Mucosa of stomach (tissue), 1 donor: ENCODE data around the gene KASH5.

Experiments
- H3K27me3 ChIP-seq: one replicate; pipeline ENCODE4 v1.7.0; 2013; ENCODE audit warnings: mild to moderate bottlenecking, low read length; ENCODE audit not compliant: control insufficient read depth, insufficient read depth
- H3K36me3 ChIP-seq: one replicate; pipeline ENCODE4 v1.7.0; 2013; ENCODE audit warnings: low read length; ENCODE audit not compliant: control insufficient read depth, insufficient read depth
- H3K4me1 ChIP-seq: one replicate; pipeline ENCODE4 v1.7.0; 2013; ENCODE audit warnings: mild to moderate bottlenecking, low read length; ENCODE audit not compliant: control insufficient read depth, insufficient read depth
- H3K4me3 ChIP-seq: one replicate; pipeline ENCODE4 v1.7.0; 2013; ENCODE audit warnings: low read length
- H3K9ac ChIP-seq: one replicate; pipeline ENCODE4 v1.7.0; 2013; ENCODE audit warnings: mild to moderate bottlenecking, low read length, moderate library complexity
- H3K9me3 ChIP-seq: one replicate; pipeline ENCODE4 v1.7.0; 2013; ENCODE audit warnings: mild to moderate bottlenecking, low read length, moderate library complexity; ENCODE audit not compliant: control insufficient read depth
- donor health status: Pancreatic carcinoma.

The KASH5 gene

DNA sequence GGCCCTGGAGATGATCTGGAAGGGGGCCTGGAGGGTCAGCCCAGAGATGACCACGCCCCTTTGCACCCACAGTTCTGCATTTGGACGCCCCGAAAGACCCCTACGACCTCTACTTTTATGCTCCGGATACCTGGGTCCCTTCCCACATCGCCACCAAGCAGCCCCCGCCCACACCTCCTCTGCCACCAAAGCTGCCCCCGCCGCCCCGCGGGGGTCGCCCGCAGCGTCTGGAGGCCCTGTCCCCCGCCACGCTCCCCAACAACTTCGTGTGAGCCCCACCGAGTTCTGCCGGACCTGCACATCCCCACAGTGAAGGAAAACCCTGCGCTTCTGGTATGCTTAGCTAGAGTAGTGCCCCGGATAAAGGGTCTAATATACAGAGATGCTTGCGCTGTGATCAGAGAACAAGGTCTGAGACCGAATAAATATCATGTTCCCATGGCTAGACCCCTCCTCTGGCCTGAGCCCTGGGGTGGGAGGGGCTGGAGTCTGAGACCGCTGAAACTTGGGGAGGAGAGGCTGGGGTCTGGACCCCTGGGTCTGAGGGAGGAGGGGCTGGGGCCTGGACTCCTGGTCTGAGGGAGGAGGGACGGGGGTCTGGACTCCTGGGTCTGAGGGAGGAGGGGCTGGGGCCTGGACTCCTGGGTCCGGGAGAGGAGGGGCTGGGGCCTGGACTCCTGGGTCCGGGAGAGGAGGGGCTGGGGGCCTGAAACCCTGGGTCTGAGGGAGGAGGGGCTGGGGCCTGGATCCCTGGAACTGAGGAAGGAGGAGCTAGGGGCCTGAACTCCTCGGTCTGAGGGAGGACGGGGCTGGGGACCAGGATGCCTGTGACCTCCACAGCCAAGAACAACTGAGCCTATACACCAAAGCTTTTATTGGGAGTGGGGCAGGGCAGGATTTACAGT is 40.8 kb downstream of the KASH5 start:
- peaks cover 97% of the 10 kb centered on the region for H3K27me3 ChIP-seq
- no peaks in the 10 kb centered on the region for H3K36me3 ChIP-seq
- H3K4me1 ChIP-seq: peaks cover 8% of the 10 kb centered on the region
- H3K9ac ChIP-seq: no peak overlapping the region
- no peaks in the 10 kb centered on the region for H3K9me3 ChIP-seq
- H3K4me3 ChIP-seq: no peak overlapping the region

- Histone ChIP-seq H3K27me3 (peaks cover 99% of the 10 kb centered on the region), H3K4me1 (peaks cover 8% of the 10 kb centered on the region), H3K9ac (no peak overlapping the region), H3K9me3 (no peaks in the 10 kb centered on the region), H3K4me3 (no peak overlapping the region), H3K36me3 (no peaks in the 10 kb centered on the region)
Observed at GRCh38 chr19:49430172-49430677, 42.2 kb downstream of the KASH5 start.

GRCh38 chr19:49430678-49431329 is 42.8 kb downstream of the KASH5 start:
- peaks cover 99% of the 10 kb centered on the region for H3K27me3 ChIP-seq
- H3K36me3 ChIP-seq: no peaks in the 10 kb centered on the region

DNA sequence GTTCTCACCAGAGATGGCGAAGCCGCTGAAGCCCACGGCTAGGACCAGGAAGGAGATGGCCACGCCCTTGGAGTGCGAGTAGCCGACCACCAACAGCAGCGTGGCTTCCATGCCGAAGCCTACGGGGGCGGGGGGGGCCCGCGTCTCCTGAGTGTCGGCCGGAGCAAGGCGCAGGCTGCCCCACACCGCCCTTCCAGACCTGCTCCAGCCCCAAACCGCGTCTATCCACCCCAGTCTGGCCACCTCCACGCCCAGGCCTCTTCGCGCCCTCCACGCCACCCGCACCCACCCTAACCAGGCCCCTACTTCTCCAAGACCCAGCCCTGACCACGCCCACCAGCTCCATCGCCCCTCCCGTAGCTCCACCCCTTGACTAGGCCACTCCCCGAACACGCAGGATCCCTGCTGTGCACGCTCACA is 43.3 kb downstream of the KASH5 start:
- Histone ChIP-seq H3K4me3 (no peak overlapping the region), H3K9ac (no peak overlapping the region), H3K9me3 (no peaks in the 10 kb centered on the region), H3K4me1 (peaks cover 8% of the 10 kb centered on the region), H3K27me3 (peaks cover 99% of the 10 kb centered on the region), H3K36me3 (no peaks in the 10 kb centered on the region)

More at GRCh38 chr19:49430678-49431329, 42.8 kb downstream of the KASH5 start:
- Histone ChIP-seq H3K9ac (no peak overlapping the region), H3K4me1 (peaks cover 8% of the 10 kb centered on the region), H3K4me3 (no peak overlapping the region), H3K9me3 (no peaks in the 10 kb centered on the region)

GRCh38 chr19:49432141-49433073 is 44.4 kb downstream of the KASH5 start:
- Histone ChIP-seq H3K36me3 (no peaks in the 10 kb centered on the region), H3K4me3 (no peak overlapping the region)

DNA sequence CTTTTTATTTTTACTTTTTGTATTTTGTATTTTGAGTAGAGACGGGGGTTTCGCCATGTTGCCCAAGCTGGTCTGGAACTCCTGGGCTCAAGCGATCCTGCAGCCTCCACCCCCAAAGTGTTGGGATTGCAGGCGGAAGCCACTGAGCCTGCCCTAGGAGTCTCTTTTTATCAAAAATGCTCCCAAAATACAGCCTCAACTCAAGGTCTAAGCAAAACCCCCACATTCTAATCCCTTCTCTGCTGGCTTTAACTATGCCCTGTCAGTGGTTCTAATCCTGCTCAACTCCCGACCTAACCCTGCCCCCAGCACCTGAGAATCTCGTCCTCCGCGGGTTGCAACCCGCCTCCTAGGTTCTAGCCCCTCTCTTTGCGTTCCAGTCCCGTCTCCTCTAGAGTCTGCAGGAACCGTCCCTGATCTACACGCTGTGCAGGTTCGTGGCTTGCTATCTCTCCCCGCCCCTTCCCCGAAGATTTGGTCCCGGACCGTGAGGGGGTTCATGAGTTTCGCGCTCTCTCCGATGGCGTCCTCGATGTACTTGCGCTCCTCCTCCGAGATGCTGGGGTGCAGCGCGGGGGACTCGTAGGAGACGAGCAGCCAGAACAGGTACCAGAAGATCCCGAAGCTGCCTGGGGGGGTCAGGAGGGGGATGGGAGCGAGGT is 45.3 kb downstream of the KASH5 start:
- Histone ChIP-seq H3K9me3 (no peaks in the 10 kb centered on the region), H3K4me1 (peaks cover 1% of the 10 kb centered on the region), H3K9ac (no peak overlapping the region), H3K27me3 (peaks cover 99% of the 10 kb centered on the region), H3K4me3 (no peak overlapping the region), H3K36me3 (no peaks in the 10 kb centered on the region)

More at GRCh38 chr19:49432141-49433073, 44.4 kb downstream of the KASH5 start:
- H3K4me1 ChIP-seq: peaks cover 8% of the 10 kb centered on the region
- no peaks in the 10 kb centered on the region for H3K9me3 ChIP-seq
- H3K9ac ChIP-seq: no peak overlapping the region
- H3K27me3 ChIP-seq: peaks cover 99% of the 10 kb centered on the region

DNA sequence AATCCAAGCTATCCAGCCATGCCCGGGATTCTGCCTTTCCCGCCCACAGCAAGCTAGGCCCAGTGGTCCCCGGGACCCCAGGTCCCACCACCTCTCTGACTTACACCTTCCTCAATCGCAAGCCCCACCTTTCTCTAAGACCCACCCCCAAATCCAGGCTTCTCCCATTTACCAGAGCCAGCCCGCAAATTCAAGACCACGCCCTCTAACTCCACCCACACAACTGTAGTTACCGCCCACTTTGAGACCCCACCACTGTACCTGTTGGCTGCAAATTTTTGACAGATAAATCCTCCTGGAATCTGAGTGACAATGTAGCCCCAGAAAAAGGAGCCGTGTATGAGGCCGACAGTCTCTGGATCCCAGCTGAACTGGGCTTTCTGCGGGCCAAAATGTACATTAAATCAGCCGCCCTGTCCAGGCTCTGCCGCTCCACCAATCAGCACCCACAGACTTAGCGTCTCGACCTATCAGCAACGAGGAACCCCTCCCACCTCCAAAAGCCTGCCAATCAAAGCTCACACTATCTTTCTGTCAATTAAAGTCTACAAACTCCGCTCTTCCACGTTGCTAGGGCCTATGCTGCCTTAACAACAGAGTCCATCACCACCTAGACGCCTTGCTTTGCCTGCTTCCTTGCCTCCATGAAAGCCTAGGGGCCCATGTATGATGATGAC is 47.0 kb downstream of the KASH5 start:
- Histone ChIP-seq H3K4me3 (no peak overlapping the region), H3K9me3 (no peaks in the 10 kb centered on the region), H3K27me3 (peaks cover 99% of the 10 kb centered on the region), H3K9ac (no peak overlapping the region), H3K4me1 (no peaks in the 10 kb centered on the region), H3K36me3 (no peaks in the 10 kb centered on the region)

DNA sequence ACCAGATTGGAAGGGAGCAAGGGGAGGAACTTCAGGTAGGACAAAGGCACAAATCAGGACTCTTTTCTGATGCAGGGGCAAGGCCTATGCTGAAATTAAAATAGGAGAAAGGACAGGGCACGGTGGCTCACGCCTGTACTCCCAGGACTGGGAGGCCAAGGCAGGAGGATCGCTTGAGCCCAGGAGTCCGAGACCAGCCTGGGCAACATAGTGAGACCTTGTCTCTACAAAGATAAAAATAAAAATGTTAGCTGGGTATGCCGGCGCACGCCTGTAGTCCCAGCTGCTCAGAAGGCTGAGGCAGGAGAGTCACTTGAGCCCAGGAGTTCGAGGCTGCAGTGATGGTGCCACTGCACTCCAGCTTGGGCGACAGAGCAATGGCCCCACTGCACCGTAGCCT is 47.6 kb downstream of the KASH5 start:
- Histone ChIP-seq H3K27me3 (peaks cover 99% of the 10 kb centered on the region), H3K9me3 (no peaks in the 10 kb centered on the region), H3K36me3 (no peaks in the 10 kb centered on the region), H3K4me1 (no peaks in the 10 kb centered on the region), H3K4me3 (no peak overlapping the region), H3K9ac (no peak overlapping the region)

- Histone ChIP-seq H3K27me3 (peaks cover 98% of the 10 kb centered on the region), H3K9ac (no peak overlapping the region), H3K36me3 (no peaks in the 10 kb centered on the region), H3K9me3 (no peaks in the 10 kb centered on the region), H3K4me3 (no peak overlapping the region), H3K4me1 (no peaks in the 10 kb centered on the region)
Observed at GRCh38 chr19:49436381-49437017, 48.5 kb downstream of the KASH5 start.

GRCh38 chr19:49437231-49437630 is 49.2 kb downstream of the KASH5 start:
- H3K27me3 ChIP-seq: peaks cover 99% of the 10 kb centered on the region
- no peak overlapping the region for H3K9ac ChIP-seq

More at GRCh38 chr19:49437231-49437630, 49.2 kb downstream of the KASH5 start:
- Histone ChIP-seq H3K9me3 (no peaks in the 10 kb centered on the region), H3K4me1 (peaks cover 4% of the 10 kb centered on the region), H3K4me3 (no peak overlapping the region), H3K36me3 (no peaks in the 10 kb centered on the region)
